Right renal pelvis (tissue), 4 donors: ENCODE data around the gene IDI2. TPM values are rescaled to one million over a fixed set of nuclear protein-coding genes. Genes with fewer than 3 reads are reported as not detected.
"Not testable (repeated sequence)": the region's sequence is repeated elsewhere in the genome, so short reads cannot be mapped to it uniquely, and the experiment has no call there.

Source experiments
- DNase-seq, 4 donors: peaks; one replicate each; pipeline ENCODE4 v3.0.0-alpha.2; 2013; ENCODE audit warnings: low read depth in 4 of 4, low spot score in 3 of 4, missing footprints in 1 of 4
- polyA plus RNA-seq, 4 donors: library from polyadenylated mRNA; unstranded; fragments of 120-200 nt; gene quantifications; one replicate each; pipeline ENCODE4 v1.2.1, GENCODE V29; 2013; ENCODE audit not compliant: insufficient read length in 4 of 4

IDI2 gene
- polyA plus RNA-seq, 4 donors: 0.08 TPM; not detected in 3

DNA sequence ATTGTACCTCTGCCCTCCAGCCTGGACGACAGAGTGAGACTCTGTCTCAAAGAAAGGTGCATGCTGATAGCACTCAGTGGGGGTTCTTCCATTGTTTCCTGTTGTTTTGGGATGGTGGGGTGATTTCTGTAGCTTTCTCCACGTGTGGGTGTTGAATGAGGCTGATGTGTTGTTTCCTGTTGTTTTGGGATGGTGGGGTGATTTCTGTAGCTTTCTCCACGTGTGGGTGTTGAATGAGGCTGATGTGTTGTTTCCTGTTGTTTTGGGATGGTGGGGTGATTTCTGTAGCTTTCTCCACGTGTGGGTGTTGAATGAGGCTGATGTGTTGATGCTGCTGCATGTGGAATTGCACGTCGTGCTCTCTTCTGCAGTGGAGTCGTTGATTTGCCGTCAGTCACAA lies 15.7 kb downstream of the IDI2 start:
- DNase-seq: not testable (repeated sequence)

DNA sequence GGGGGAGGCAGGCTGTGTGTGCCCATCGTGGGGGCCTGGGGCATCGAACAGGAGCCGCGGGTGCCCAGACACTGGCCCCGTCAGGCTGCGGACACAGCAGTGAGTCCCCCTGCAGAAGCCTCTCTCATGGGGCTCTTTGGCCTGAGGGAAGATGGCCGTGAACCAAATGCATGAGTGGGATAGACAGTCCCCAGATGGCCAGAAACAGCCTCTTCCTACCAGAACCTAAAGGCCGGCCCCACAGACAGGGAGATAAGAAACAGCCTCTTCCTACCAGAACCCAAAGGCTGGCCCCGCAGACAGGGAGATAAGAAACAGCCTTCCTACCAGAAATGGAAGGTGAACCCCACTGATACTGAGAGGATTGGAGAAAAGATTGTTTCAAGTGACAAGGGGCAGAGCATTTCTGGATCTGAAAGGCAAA lies 16.6 kb downstream of the IDI2 start:
- DNase-seq: no peak

DNA sequence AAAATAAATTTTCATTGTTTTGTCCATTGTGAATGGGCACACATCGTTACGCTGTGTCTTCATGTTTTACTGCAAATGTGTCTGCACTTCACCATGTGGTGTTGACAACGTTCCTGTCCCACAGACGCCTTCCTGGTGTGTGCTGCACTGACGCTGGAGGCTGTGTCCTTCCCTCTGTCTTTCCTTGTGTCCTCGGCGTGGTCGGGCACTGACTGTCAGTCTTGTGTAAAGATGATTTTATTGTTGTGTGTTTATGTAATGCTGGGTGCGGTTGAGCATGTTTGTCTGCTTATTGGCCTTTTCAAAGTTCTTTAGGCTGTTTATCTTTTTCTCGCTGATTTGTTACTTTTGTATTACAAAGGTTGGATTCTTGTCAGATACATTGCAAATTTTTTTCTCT lies 18.1 kb downstream of the IDI2 start:
- DNase-seq: no peak

DNA sequence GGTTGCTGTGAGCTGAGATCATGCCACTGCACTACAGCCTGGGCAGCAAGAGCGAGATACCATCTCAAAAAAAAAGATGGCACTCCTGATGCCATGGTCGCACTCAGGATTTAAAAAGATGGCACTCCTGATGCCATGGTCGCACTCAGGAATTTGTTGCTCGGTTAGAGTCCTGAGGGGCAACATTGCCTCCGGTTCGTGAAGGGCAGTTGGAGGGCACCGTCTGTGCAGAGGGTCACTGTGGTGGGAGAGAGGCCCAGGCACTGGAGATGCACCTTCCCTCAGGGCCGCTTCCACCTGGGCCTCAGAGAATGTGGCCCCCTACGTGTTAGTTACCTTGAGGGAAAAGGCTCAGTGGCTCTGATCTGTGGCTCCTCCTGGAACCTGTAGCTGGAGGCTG lies 19.1 kb downstream of the IDI2 start:
- DNase-seq: no peak

DNA sequence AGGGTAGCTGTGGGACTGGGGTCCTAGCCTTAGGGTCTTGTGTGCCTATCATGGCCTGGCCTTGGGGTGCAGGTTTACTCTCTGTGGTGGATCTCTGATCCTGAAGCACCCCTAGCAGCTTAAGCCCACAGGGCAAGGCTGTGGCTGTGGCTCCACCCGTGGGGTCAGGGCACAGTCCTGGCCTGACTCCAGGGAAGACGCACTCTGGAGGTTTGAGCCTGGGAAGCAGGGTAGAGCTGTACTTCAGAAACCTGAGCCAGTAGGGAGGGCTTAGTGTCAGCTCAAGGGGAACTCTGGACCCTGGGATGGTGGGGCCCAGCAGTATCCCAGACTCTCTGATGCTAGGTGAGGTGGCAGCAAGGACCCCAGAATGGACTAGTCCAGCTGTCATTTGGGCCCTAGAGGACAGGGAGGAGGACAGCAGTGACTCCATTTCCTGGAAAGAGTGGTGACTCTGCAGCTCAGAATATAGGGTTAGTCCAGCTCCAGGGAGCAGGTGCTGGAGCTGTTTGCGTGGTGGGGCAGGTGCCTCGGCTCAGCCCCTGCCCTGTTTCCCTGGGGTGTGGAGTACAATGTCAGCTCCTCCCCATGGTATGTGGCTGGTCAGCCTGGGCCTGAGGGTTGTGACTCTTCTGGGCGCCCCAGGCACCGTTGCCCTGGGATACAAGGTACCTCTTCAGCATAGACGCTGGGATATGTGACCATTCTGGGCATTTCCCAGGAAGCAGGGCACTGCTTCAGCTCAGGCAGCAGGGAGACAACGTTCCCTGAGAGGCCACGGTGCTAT lies 21.6 kb downstream of the IDI2 start:
- DNase-seq: no peak

DNA sequence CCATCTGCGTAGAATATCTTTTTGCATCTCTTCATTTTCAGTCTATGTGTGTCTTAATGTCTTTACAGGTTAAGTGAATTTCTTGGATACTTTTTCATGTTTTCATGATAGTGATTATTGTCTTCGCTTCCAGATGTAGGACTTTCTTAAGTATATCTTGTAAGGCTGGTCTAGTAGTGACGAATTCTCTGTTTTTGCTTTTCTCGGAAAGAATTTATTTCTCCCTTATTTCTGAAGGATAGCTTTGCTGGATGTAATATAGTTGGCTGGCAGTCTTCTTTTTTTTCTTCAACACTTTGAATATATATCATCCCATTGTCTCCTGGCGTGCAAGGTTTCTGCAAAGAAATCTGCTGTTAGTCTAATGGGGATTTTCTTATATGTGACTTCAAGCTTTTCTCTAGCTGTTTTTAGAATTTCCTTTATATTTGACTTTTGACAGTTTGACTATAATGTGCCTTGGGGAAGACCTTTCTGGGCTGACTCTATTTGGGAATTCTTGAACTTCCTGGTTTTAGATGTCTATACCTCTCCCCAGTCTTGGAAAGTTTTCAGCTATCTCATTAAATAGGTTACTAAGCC lies 23.1 kb downstream of the IDI2 start:
- no peak for DNase-seq

DNA sequence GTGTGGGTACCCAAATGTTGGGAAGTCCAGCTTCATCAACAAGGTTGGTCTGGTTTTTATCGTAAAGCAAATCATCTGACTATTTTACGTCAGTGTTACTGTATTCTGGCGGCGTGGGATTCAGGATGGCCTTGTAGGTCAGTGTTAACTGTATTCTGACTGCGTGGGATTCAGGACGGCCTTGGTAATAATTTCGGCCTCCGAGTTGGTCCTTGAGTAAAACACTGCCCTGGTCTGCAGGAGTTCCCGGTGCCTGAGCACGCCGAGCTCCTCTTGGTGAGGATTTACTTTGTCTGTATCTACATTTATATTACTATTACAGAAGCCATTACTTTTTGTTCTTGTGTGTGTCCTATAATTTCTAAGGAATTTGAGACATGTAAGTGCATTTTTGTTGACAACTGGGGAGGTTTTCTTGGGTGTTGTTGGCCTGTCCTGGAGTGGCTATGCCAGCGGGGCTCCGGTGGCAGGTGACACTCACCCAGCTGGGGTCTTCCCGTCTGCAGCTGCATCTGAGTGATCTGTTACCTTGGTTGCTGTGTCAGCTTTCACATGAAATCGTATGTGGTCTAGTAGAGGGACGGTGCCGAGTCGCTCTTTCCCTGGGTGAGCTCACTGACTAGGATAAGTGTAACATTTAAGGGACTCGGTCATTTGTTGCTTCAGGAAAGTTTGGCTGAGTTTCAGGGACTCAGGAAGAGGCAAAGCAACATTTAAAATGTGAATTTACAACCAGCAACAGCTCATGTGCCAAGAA lies 28.2 kb downstream of the IDI2 start:
- no peak for DNase-seq

DNA sequence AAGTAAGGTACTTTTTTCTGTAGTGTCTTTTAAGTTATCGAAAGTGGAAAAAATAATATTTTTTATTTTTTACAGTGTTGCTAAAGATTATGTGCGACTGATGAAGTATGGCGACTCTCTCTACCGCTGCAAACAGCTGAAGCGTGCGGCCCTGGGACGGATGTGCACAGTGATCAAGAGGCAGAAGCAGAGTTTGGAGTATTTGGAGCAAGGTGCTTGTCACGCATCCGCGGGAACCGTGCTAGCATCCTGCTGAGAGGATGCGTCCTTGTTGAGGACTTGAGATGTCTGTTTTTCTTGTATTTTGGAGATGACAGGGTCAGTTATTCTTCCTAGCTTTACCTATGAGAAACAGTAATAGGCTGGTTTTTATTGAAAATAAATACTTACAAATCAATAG lies 29.6 kb downstream of the IDI2 start:
- DNase-seq: no peak

DNA sequence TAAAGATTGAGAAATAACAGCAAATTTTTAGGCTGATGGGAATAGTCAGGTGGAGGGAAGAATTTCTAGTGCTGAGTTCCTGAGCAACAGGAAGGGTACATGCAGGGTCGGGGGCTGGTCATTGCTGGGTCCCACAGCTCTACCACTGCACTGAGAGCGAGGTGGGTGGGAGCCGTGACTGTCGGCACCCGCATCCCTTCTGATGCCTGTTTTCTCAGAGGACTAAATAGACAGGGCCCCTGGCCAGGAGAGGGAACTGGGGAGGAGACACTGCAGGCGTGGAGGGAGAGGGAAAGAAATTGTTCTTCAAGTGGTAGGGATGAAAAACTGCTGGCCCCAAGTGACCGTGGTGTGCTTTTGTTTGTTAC lies 30.1 kb downstream of the IDI2 start:
- no peak for DNase-seq

DNA sequence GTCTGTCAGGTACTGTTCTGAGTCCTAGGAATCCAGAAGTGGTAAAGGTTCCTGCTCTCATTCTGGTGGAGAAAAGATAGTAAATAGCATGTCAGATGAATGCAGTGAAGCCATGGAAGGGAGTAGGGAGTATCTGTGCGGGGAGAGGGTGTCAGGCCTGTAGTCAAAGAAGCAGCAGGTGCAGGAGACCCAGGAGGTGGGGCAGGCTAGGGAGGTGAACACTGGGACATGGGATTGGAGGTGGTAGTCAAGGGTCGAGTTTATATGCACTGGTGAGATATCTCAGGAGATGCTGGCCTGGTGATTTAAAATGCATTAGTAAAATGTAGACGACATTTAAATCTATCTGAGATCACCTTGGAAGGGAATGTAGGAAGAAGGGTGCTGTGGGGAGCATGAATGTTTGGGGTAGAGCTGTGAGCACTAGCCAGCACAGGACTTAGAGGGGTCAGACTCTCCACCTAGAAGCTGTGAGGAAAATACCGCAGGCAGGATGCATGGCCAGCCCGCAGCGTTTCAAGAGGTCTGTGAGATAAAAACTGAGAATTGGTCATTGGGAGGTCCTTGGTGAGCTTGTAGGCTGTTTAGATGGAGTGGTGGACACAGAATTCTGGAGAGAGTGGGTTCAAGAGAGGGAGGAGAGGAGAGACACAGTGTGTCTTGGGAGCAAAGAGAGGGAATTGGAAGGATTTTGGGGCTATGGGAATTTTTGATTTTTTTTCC lies 30.7 kb downstream of the IDI2 start:
- DNase-seq: no peak

DNA sequence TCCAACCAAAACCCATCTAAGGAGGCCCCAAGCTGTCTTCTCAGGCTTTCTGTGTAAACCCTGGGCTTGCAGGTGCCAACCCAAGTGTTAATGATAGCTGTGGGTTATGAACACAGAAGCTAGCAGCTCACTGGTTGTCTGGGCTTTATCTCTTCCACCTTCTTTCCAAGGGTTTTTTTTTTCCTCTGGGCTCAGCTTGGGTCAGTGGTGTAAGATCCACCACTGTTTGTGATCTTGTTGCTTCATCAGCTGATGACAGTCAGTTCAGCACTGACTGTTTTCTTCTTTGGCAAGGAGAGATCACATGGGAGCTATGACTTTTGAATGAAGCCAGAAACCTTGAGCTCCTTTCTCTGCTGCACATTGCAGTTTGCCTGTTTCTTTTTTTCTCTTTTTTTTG lies 32.8 kb downstream of the IDI2 start:
- no peak for DNase-seq

DNA sequence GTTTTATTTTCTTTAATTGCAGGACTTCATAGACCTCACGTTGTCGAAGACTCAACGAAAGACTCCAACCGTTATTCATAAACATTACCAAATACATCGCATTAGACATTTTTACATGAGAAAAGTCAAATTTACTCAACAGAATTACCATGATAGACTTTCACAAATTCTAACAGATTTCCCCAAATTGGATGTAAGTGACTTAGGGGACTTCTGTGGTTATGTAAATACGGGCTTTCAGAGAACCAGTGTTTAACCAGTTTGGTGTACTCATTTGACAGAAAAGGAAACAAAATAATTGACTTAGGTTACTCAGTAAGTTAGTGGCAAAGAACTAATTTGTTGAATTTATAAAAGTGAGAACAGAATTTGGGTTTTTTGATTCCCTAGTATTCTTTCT lies 33.2 kb downstream of the IDI2 start:
- DNase-seq: no peak

DNA sequence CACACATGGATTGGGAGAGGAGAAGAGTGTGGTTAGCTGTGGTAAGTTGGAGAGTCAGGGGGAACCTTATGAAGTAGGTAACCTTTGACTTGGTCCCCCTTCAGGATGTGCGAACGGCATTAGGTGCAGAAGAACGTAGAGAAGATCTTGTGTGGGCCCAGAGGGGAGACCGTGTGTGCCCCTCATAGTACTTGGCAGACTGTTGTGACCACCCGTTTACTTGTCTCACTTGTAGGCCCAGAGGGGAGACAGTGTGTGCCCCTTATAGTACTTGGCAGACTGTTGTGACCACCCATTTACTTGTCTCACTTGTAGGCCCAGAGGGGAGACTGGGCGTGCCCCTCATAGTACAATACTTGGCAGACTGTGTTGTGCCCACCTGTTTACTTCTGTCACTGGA lies 34.9 kb downstream of the IDI2 start:
- DNase-seq: no peak

DNA sequence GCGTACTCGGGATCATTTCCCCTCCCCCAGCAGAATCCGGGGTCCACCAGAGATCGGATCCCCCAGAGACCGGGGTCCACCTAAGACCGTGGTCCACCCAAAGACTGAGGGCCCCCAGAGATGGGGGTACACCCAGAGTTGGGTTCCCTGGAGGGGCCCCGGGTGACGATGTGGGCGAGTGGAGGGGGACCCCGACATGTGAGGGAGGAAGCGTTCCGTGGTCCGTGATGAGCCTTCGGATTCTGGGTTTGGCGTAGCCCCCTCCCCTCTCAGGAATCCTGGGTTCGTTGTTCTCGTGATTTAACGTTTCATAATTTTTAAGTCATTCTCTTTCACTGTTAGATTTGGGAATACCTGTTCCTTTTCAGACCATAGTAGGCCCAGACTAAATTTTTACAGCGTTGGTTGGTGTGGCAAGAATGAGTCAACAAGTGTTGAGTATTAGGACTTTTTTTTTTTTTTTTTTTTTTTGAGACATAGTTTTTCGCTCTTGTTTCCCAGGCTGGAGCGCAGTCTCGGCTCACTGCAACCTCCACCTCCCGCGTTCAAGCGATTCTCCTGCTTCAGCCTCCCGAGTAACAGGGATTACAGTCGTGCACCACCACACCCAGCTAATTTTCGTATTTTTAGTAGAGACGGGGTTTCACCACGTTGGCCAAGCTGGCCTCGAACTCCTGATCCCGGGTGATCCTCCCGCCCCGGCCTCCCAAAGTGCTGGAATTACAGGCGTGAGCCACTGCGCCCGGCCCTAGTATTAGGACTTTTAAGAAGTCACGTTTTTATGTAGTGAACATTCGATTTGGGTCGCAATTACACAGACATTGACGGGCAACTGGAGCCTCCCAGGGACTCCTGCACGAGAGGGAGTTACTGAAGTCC lies 36.8 kb downstream of the IDI2 start:
- no peak for DNase-seq

DNA sequence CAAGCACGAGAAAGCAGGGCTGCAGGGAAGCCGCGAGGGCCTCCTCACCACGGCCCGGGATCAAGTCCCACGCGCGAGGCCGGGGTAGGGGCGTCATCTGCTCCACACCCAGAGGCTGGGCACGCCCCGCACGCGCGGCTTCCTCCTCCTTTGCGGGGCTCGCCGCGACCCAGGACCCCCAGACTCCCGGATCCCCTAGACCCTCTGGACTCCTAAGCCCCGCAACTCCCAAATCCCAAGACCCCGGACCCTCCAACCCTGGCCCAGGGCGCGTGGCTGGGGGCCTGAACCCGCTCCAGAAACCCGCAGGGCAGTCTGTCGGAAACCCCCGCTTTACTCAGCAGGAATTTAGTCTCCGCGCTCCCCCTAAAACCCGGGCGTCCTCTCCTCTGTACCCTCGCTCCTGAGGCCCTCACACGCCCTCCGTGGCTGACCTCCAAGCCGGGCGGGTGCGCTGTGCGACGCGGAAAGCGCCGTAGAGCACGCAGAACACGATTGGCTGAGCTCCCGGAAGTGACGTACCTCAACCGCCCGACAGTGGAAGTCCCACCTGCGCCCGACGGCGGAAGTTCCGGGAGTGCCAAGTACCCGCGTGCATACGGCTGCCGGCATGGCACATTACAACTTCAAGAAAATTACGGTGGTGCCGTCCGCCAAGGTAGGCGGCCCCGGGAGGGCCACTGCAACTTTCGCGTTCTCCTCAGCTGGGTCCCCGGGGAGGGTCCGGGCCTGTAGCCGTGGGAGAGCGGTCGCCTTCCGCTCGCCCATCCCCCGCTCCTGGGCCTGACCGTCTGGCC lies 37.6 kb downstream of the IDI2 start, which contains the start of gene GTPBP4:
Gene GTPBP4 (plus strand): TSS at position 565 of the 797 bp plus-strand sequence. CDS start 46 bp downstream, at position 611.
- DNase-seq: peak; percentile 93 to 96 (median 94)

DNA sequence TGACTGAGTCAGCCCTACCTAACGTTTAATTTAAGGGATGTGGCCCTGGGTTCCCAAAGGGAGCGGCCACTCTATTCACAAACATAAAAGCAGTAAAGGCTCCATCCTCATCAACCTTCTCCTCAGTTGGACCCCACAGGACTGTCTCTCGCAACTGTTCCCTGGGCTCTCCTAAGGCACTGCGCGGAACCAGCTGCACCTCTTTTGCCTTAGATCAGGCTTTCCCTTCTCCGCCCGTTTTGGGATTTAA lies 38.1 kb downstream of the IDI2 start:
- DNase-seq: no peak

DNA sequence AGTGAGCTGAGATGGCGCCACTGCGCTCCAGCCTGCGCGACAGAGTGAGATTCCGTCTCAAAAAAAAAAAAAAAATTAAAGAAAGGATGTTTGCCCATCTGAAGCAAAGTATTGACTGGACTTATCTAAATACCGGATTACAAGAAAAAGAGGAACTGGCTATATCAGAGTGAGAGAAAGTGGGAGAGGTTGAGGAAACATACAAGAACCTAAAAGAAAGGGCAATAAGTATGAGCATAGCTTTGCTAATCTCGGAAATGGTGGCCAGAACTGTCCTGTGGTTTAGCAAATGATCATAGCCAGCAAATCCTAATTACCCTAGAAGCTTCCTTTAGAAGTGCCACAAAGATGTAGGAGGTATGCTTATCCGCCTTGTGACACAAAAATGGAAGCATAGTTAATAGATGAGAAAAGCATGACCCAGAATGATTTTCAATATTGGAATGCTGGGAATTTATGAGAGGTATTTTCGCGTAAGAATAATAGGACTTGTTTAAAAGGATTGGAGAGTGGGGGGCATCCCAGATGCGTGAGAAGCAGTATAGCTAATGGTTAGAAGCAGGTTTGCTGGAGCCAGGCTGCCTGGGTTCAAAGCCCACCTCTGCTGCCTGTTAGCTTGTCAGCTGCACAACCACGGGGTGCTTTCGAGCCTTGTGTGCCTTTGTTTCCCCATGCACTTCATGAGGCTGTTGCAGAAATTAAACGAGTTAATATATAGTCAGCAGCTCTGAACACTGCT lies 38.6 kb downstream of the IDI2 start:
- no peak for DNase-seq

DNA sequence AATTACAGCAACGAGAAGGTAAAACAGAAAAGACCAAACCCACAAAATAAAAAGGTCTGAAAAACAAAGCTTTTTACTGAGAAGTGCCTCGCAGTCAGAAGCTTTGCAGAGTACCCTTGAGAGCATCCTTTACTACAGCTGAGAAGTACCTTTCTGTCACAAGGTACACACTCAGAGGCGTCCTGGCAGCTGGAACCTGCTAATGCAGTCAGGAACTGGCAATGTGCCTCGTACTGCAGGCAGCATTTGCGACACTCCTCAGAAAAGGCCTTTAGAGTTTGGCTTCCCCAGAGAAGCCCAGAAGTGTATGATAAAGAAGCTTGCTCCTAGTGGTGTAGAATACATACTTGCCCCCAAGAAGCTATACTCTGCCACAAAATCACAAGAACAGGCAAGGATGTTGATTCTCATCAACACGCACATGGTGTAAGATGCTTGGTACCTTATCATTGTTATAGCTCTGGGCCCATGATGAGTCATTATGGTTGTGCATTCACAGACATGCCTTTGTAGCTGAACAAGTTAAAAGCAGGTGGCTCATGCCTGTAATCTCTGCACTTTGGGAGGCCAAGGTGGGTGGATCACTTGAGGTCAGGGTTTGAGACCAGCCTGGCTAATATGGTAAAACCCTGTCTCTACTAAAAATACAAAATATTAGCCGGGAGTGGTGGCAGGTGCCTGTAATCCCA lies 39.4 kb downstream of the IDI2 start:
- no peak for DNase-seq
